Hepatocyte (in vitro differentiated cells): ENCODE measurements around the gene ENO2. TPM values are rescaled to one million over a fixed set of nuclear protein-coding genes. Genes with fewer than 3 reads are reported as not detected.
"Not testable (repeated sequence)": the region's sequence is repeated elsewhere in the genome, so short reads cannot be mapped to it uniquely, and the experiment has no call there.

Source experiments
- DNase-seq: peaks from one replicate; pipeline ENCODE4 v3.0.0-alpha.2; 2016; ENCODE audit warnings: low spot score
- H2AFZ ChIP-seq: fragments of 200-600 bp; sonication (generic); 2 replicates; pipeline ENCODE4 v1.6.0; 2016; ENCODE audit warnings: antibody characterized with exemption, mild to moderate bottlenecking
- H3K27ac ChIP-seq: fragments of 200-600 bp; sonication (generic); 2 replicates; pipeline ENCODE4 v1.5.1; 2016; ENCODE audit warnings: mild to moderate bottlenecking
- H3K27me3 ChIP-seq: fragments of 200-600 bp; sonication (generic); 2 replicates; pipeline ENCODE4 v1.6.1; 2016
- H3K36me3 ChIP-seq: fragments of 200-600 bp; sonication (generic); replicated peaks from 2 replicates; pipeline ENCODE4 v1.5.1; 2016; ENCODE audit warnings: low read depth; ENCODE audit not compliant: insufficient read depth
- H3K4me1 ChIP-seq: fragments of 200-600 bp; sonication (generic); 2 replicates; pipeline ENCODE4 v1.5.1; 2016; ENCODE audit warnings: mild to moderate bottlenecking, moderate library complexity; ENCODE audit not compliant: insufficient read depth
- H3K4me2 ChIP-seq: fragments of 200-600 bp; sonication (generic); 2 replicates; pipeline ENCODE4 v1.6.0; 2016
- H3K4me3 ChIP-seq: fragments of 200-600 bp; sonication (generic); 2 replicates; pipeline ENCODE4 v1.5.1; 2016; ENCODE audit warnings: mild to moderate bottlenecking
- H3K79me2 ChIP-seq: fragments of 200-600 bp; sonication (generic); 2 replicates; pipeline ENCODE4 v1.6.0; 2017; ENCODE audit warnings: mild to moderate bottlenecking
- H3K9me2 ChIP-seq: fragments of 200-600 bp; sonication (generic); replicated peaks from 2 replicates; pipeline ENCODE4 v1.6.0; 2017; ENCODE audit warnings: mild to moderate bottlenecking; ENCODE audit not compliant: insufficient read depth
- H3K9me3 ChIP-seq: fragments of 200-600 bp; sonication (generic); 2 replicates; pipeline ENCODE4 v1.5.1; 2016; ENCODE audit warnings: low read depth, mild to moderate bottlenecking
- H4K20me1 ChIP-seq: fragments of 200-600 bp; sonication (generic); 2 replicates; pipeline ENCODE4 v1.6.0; 2016; ENCODE audit warnings: mild to moderate bottlenecking; ENCODE audit not compliant: insufficient read depth, poor library complexity, severe bottlenecking
- CTCF ChIP-seq: fragments of 200-600 bp; sonication (generic); IDR thresholded peaks from 2 replicates; pipeline ENCODE4 v1.5.1; 2016; ENCODE audit warnings: antibody characterized with exemption, mild to moderate bottlenecking; ENCODE audit not compliant: poor library complexity
- EZH2 ChIP-seq: fragments of 200-600 bp; sonication (generic); IDR thresholded peaks from 2 replicates; pipeline ENCODE4 v1.6.1; 2016; ENCODE audit warnings: antibody characterized with exemption, mild to moderate bottlenecking, borderline replicate concordance
- EZH2phosphoT487 ChIP-seq: fragments of 200-600 bp; sonication (generic); IDR thresholded peaks from one replicate; pipeline ENCODE4 v1.6.1; 2018; ENCODE audit warnings: antibody characterized with exemption, mild to moderate bottlenecking, low read depth, moderate library complexity; ENCODE audit not compliant: unreplicated experiment, severe bottlenecking
- WGBS: methylation state at CpG from one replicate; pipeline ENCODE4 v1.1.6; 2016; ENCODE audit warnings: low lambda C conversion rate; ENCODE audit errors: missing lambda C conversion rate; 5-methylcytosine and 5-hydroxymethylcytosine counted together
- polyA plus RNA-seq: library from polyadenylated mRNA; unstranded; fragments of >200 nt; fragmentation: Nextera tagmentation; extraction: Ambion mirVana; gene quantifications from 2 replicates; pipeline ENCODE4 v1.2.1, GENCODE V29; 2016
- total RNA-seq: library from RNA; depleted of rRNA; stranded (reverse); fragments of >200 nt; gene quantifications from 2 replicates; pipeline ENCODE4 v1.2.3, GENCODE V29; 2014

The ENO2 gene
- total and polyA plus RNA-seq, 2 experiments from 2014 or later = 11.8 to 14.2 TPM

- H4K20me1 ChIP-seq = peaks cover 21% of the 10 kb centered on the region
- H3K27ac ChIP-seq = peak overlapping the region; percentile 58
- peak; percentile 65 for DNase-seq
- H3K36me3 ChIP-seq = no peaks in the 10 kb centered on the region
- peak overlapping the region; percentile 67 for H3K4me3 ChIP-seq
- H2AFZ ChIP-seq = no peak overlapping the region
- no peaks in the 10 kb centered on the region for H3K27me3 ChIP-seq
- TF ChIP-seq EZH2phosphoT487 = no peak
- no peak for TF ChIP-seq CTCF
- TF ChIP-seq EZH2 = no peak
- H3K9me3 ChIP-seq = no peaks in the 10 kb centered on the region
- H3K4me1 ChIP-seq = peaks cover 29% of the 10 kb centered on the region
- peak overlapping the region; percentile 98 for H3K4me2 ChIP-seq
- WGBS = 87% methylated on average over 12 of the region's 12 CpGs
- H3K79me2 ChIP-seq = peaks cover 44% of the 10 kb centered on the region
- no peaks in the 10 kb centered on the region for H3K9me2 ChIP-seq
Observed at GRCh38 chr12:6871052-6871957, 43.1 kb upstream of the ENO2 start.

- Histone ChIP-seq H3K36me3 (no peaks in the 10 kb centered on the region), H4K20me1 (peaks cover 21% of the 10 kb centered on the region), H2AFZ (no peak overlapping the region), H3K4me1 (peaks cover 29% of the 10 kb centered on the region), H3K9me3 (no peaks in the 10 kb centered on the region), H3K79me2 (peaks cover 44% of the 10 kb centered on the region), H3K4me2 (peak overlapping the region; percentile 98), H3K27ac (peak overlapping the region; percentile 88), H3K27me3 (no peaks in the 10 kb centered on the region), H3K4me3 (peak overlapping the region; percentile 91), H3K9me2 (no peaks in the 10 kb centered on the region)
- TF ChIP-seq EZH2 (no peak), CTCF (peak; percentile 92)
- 5% methylated on average over 36 of the region's 40 CpGs for WGBS
- peak; percentile 93 for DNase-seq
Observed at GRCh38 chr12:6872073-6873048, 42.0 kb upstream of the ENO2 start.

GRCh38 chr12:6873094-6874014 lies 41.0 kb upstream of the ENO2 start, which contains the start of gene SPSB2:
Gene SPSB2 (minus strand): TSS chr12:6873303. CDS start chr12:6872901, 402 bp downstream.
- peak within 1 kb of the TSS; percentile 98 for H3K4me2 ChIP-seq
- 3% methylated on average over 39 of the region's 66 CpGs for WGBS
- H3K27me3 ChIP-seq = no peaks in the 10 kb centered on the region
- DNase-seq = peak; percentile 100
- peak within 1 kb of the TSS; percentile 88 for H3K27ac ChIP-seq
- TF ChIP-seq EZH2 (no peak), EZH2phosphoT487 (no peak), CTCF (no peak)
- no peaks in the 10 kb centered on the region for H3K9me3 ChIP-seq
- H3K9me2 ChIP-seq = no peaks in the 10 kb centered on the region
- H3K4me1 ChIP-seq = peaks cover 28% of the 10 kb centered on the region
- H2AFZ ChIP-seq = peak within 1 kb of the TSS; percentile 8
- no peaks in the 10 kb centered on the region for H3K36me3 ChIP-seq
- H3K79me2 ChIP-seq = peaks cover 35% of the 10 kb centered on the region
- H4K20me1 ChIP-seq = peaks cover 17% of the 10 kb centered on the region
- peak within 1 kb of the TSS; percentile 91 for H3K4me3 ChIP-seq

GRCh38 chr12:6874015-6874368 lies 40.4 kb upstream of the ENO2 start:
- 58% methylated on average over 9 of the region's 9 CpGs for WGBS
- Histone ChIP-seq H3K4me2 (peak overlapping the region; percentile 98), H3K4me1 (peaks cover 22% of the 10 kb centered on the region), H3K4me3 (peak overlapping the region; percentile 60), H2AFZ (peak overlapping the region; percentile 8), H4K20me1 (peaks cover 11% of the 10 kb centered on the region), H3K79me2 (peaks cover 29% of the 10 kb centered on the region), H3K27ac (peak overlapping the region; percentile 86)
- H3K9me3 ChIP-seq, DNase-seq, H3K27me3 ChIP-seq, H3K9me2 ChIP-seq, H3K36me3 ChIP-seq: not testable (repeated sequence)

- H3K4me1 ChIP-seq, H2AFZ ChIP-seq, H3K36me3 ChIP-seq, H3K9me3 ChIP-seq, H3K4me3 ChIP-seq, H3K9me2 ChIP-seq, H3K27me3 ChIP-seq, H4K20me1 ChIP-seq, DNase-seq, H3K79me2 ChIP-seq, H3K4me2 ChIP-seq: not testable (repeated sequence)
- H3K27ac ChIP-seq = peak overlapping the region; percentile 73
- 94% methylated on average over 11 of the region's 11 CpGs for whole genome bisulfite sequencing
Observed at GRCh38 chr12:6879824-6880223, 34.6 kb upstream of the ENO2 start.
